ENCODE measurements around the gene SNX8.

Gene SNX8

GRCh38 chr7:2257651-2258050, 56.6 kb downstream of the SNX8 start:
- TF ChIP-seq, protein P1, sequence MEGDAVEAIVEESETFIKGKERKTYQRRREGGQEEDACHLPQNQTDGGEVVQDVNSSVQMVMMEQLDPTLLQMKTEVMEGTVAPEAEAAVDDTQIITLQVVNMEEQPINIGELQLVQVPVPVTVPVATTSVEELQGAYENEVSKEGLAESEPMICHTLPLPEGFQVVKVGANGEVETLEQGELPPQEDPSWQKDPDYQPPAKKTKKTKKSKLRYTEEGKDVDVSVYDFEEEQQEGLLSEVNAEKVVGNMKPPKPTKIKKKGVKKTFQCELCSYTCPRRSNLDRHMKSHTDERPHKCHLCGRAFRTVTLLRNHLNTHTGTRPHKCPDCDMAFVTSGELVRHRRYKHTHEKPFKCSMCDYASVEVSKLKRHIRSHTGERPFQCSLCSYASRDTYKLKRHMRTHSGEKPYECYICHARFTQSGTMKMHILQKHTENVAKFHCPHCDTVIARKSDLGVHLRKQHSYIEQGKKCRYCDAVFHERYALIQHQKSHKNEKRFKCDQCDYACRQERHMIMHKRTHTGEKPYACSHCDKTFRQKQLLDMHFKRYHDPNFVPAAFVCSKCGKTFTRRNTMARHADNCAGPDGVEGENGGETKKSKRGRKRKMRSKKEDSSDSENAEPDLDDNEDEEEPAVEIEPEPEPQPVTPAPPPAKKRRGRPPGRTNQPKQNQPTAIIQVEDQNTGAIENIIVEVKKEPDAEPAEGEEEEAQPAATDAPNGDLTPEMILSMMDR (IDR thresholded peaks at IDR 0.05; ENCODE audit: low read depth, low read length), result no peak
- DNase-seq (ENCODE audit: extremely low read depth, low read depth), result no peak

GRCh38 chr7:2257046-2257551, 57.1 kb downstream of the SNX8 start:
- TF ChIP-seq, protein P1 (IDR thresholded peaks at IDR 0.05; ENCODE audit: low read depth, low read length), result no peak
- DNase-seq (ENCODE audit: extremely low read depth, low read depth), result no peak

- no peak for DNase-seq (ENCODE audit: extremely low read depth, low read depth)
- TF ChIP-seq, protein P1 (IDR thresholded peaks at IDR 0.05; ENCODE audit: low read depth, low read length), result no peak
Measured at GRCh38 chr7:2256306-2257045, 57.8 kb downstream of the SNX8 start.

DNA sequence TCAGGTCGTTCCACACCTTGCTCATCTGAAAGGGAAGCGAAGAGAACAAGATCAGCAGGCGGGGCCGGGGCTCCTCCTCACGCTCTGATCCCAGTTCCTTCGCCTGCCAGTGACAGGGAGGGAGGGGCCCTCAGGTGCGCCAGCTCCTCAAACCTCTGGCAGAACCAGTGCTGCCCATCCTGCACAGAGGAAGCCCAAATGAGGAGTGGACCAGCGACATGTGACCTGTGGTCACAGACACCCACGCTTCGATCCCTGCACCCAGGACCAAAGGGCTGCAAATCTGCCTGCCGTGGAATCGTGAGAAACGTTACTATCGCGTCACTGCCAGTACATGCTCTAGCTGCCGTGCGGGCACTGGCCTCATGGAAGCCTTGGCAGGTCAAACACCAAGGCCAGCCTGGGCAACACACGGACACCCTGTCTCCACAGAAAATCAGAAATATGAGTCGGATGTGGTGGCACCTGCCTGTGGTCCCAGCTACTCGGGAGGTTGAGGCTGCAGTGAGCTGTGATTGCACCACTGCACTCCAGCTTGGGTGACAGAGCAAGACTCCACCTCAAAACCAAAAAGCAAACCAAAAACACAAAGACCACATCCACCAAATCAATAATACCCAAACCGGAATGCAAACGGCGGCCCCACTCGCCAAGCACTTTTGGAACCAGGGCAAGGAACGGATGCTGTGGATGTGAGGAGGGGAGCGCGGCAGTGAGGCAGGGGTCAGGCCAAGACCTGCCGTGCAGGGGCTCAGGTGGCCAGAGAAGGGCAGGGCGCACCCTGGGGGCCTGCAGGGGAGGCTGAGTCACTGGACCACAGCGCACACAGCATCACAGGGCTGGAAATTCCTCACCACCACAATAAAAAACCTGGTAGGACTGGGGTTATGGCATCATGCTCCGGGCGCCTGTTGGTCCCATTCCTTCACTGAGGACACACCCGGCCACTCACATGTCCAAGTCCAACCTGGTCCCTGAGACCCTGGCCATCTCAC, 58.8 kb downstream of the SNX8 start:
- DNase-seq (ENCODE audit: extremely low read depth, low read depth), result no peak
- TF ChIP-seq, protein P1 (IDR thresholded peaks at IDR 0.05; ENCODE audit: low read depth, low read length), result no peak

GRCh38 chr7:2254429-2255144, 59.7 kb downstream of the SNX8 start:
- TF ChIP-seq, protein P1 (IDR thresholded peaks at IDR 0.05; ENCODE audit: low read depth, low read length), result no peak
- DNase-seq (ENCODE audit: extremely low read depth, low read depth), result no peak

GRCh38 chr7:2253525-2254244, 60.6 kb downstream of the SNX8 start:
- TF ChIP-seq, protein P1 (IDR thresholded peaks at IDR 0.05; ENCODE audit: low read depth, low read length), result no peak
- no peak for DNase-seq (ENCODE audit: extremely low read depth, low read depth)

Measured in AG09319 (cell line).